Measurements from ENCODE around the gene CASP9. TPM values are rescaled to one million over a fixed set of nuclear protein-coding genes. Genes with fewer than 3 reads are reported as not detected.

Gene CASP9
- total and polyA plus RNA-seq, 2 experiments from 2014 or later, result 7.7 to 25.0 TPM

GRCh38 chr1:15531682-15532081, 7.7 kb upstream of the CASP9 start:
- Histone ChIP-seq H3F3A (replicated peaks; ENCODE audit: low read depth) (no peaks in the 10 kb centered on the region), H3K9me2 (ENCODE audit: insufficient read depth) (no peaks in the 10 kb centered on the region), H3K79me2 (replicated peaks; ENCODE audit: insufficient read depth) (peaks cover 34% of the 10 kb centered on the region), H3K4me1 (ENCODE audit: insufficient read depth) (no peaks in the 10 kb centered on the region), H4K20me1 (replicated peaks; ENCODE audit: insufficient read depth) (0 out of 2 replicates have a peak, but pooled peaks cover 6% of the 10 kb centered on the region), H2AFZ (no peak overlapping the region), H3K27me3 (ENCODE audit: insufficient read depth) (no peaks in the 10 kb centered on the region), H3K4me2 (no peak overlapping the region), H3K27ac (ENCODE audit: low read depth) (no peak overlapping the region), H3K4me3 (no peak overlapping the region), H3K36me3 (ENCODE audit: insufficient read depth) (peaks cover 10% of the 10 kb centered on the region)
- Mint-ChIP-seq H3K27me3 (ENCODE audit: insufficient read depth, low read depth, poor library complexity) (peaks cover 4% of the 10 kb centered on the region), H3K27ac (no peak overlapping the region), H3K9me3 (no peaks in the 10 kb centered on the region), H3K4me1 (peaks cover 7% of the 10 kb centered on the region), H3K4me3 (no peak overlapping the region), H3K36me3 (ENCODE audit: low read depth) (peaks cover 14% of the 10 kb centered on the region; the same call in 2 of the 3 replicates)
- no peak for TF ChIP-seq POLR2AphosphoS5 (IDR thresholded peaks at IDR 0.05; ENCODE audit: low read depth)
- no peak for TF ChIP-seq CREB1 (CRISPR knock-in tag; IDR thresholded peaks at IDR 0.05; ENCODE audit: low read depth)
- no peak for TF ChIP-seq REST (IDR thresholded peaks at IDR 0.05; ENCODE audit: unreplicated experiment)
- TF ChIP-seq ETS1 (IDR thresholded peaks at IDR 0.05), result no peak
- TF ChIP-seq JUNB (IDR thresholded peaks at IDR 0.05; ENCODE audit: unreplicated experiment), result no peak
- no peak for TF ChIP-seq STAT1 (IDR thresholded peaks at IDR 0.05; ENCODE audit: unreplicated experiment)
- TF ChIP-seq EZH2 (IDR thresholded peaks at IDR 0.05; ENCODE audit: low read depth, unreplicated experiment), result no peak
- no peak for TF ChIP-seq CTCF (conservative IDR thresholded peaks at IDR 0.05; ENCODE audit: low read depth in 2 of 2)
- TF ChIP-seq ZNF462 (CRISPR knock-in tag; IDR thresholded peaks at IDR 0.05), result no peak
- no peak for TF ChIP-seq EZH2phosphoT487 (IDR thresholded peaks at IDR 0.05; ENCODE audit: unreplicated experiment)
- no peak for TF ChIP-seq NANOG (IDR thresholded peaks at IDR 0.05; ENCODE audit: borderline replicate concordance)
- DNase-seq (ENCODE audit: low spot score) (no peak), ATAC-seq (no peak)
